Keratinocyte (primary cell): ENCODE measurements around the gene PPP6C. TPM values are rescaled to one million over a fixed set of nuclear protein-coding genes. Genes with fewer than 3 reads are reported as not detected.

Experiments used
- DNase-seq: peaks from one replicate; pipeline ENCODE4 v3.0.0-alpha.2; 2011; ENCODE audit warnings: low read depth, missing footprints, low spot score
- FAIRE-seq: peaks from 2 replicates; lab custom pipeline; 2011; peaks lifted over from hg19 to GRCh38; lab: Jason Lieb, UNC
- H2AFZ ChIP-seq: 2 replicates; pipeline ENCODE4 v1.6.0; 2012; ENCODE audit warnings: low read length, control low read depth, inconsistent platforms; ENCODE audit not compliant: control insufficient read depth
- H3K27ac ChIP-seq: 2 replicates; pipeline ENCODE4 v1.5.1; 2011; ENCODE audit warnings: low read length; ENCODE audit not compliant: control insufficient read depth, insufficient read depth
- H3K27me3 ChIP-seq: 3 replicates; pipeline ENCODE4 v1.6.0; 2011; ENCODE audit warnings: low read length; ENCODE audit not compliant: control insufficient read depth, insufficient read depth; ENCODE audit errors: extremely low read depth
- H3K36me3 ChIP-seq, 2 experiments: 2 replicates in 1 of 2; 3 replicates in 1 of 2; pipeline ENCODE4 v1.5.1; 2011; ENCODE audit warnings: low read length in 2 of 2, mild to moderate bottlenecking in 1 of 2; ENCODE audit not compliant: control insufficient read depth in 2 of 2, insufficient read depth in 2 of 2; ENCODE audit errors: extremely low read depth in 1 of 2
- H3K4me1 ChIP-seq: 3 replicates; pipeline ENCODE4 v1.5.1; 2011; ENCODE audit warnings: low read length; ENCODE audit not compliant: control insufficient read depth, insufficient read depth; ENCODE audit errors: extremely low read depth
- H3K4me2 ChIP-seq: 3 replicates; pipeline ENCODE4 v1.6.0; 2011; ENCODE audit warnings: low read depth, low read length; ENCODE audit not compliant: control insufficient read depth, insufficient read depth; ENCODE audit errors: extremely low read depth
- H3K4me3 ChIP-seq, 3 experiments: fragments of 200-600 bp in 1 of 3; sonication (generic) in 1 of 3; 2 replicates in 2 of 3; 3 replicates in 1 of 3; pipeline ENCODE4 v1.5.1; 2011 to 2016; ENCODE audit warnings: low read length in 3 of 3, mild to moderate bottlenecking in 3 of 3, control low read depth in 2 of 3, inconsistent platforms in 1 of 3, low read depth in 1 of 3, mixed read lengths in 1 of 3, mixed run types in 1 of 3, moderate library complexity in 1 of 3; ENCODE audit not compliant: control insufficient read depth in 2 of 3, insufficient read depth in 2 of 3; ENCODE audit errors: extremely low read depth in 1 of 3
- H3K79me2 ChIP-seq: 2 replicates; pipeline ENCODE4 v1.6.0; 2012; ENCODE audit warnings: low read length; ENCODE audit not compliant: control insufficient read depth, insufficient read depth
- H3K9ac ChIP-seq: 3 replicates; pipeline ENCODE4 v1.6.0; 2011; ENCODE audit warnings: low read length; ENCODE audit not compliant: control insufficient read depth, insufficient read depth; ENCODE audit errors: extremely low read depth
- H3K9me1 ChIP-seq: 3 replicates; pipeline ENCODE4 v1.6.0; 2011; ENCODE audit warnings: low read length; ENCODE audit not compliant: control insufficient read depth, insufficient read depth; ENCODE audit errors: extremely low read depth
- H3K9me3 ChIP-seq: 2 replicates; pipeline ENCODE4 v1.5.1; 2012; ENCODE audit warnings: low read depth, low read length; ENCODE audit not compliant: control insufficient read depth
- H4K20me1 ChIP-seq: 3 replicates; pipeline ENCODE4 v1.6.0; 2011; ENCODE audit warnings: low read length; ENCODE audit not compliant: control insufficient read depth, insufficient read depth; ENCODE audit errors: extremely low read depth
- EZH2 ChIP-seq: IDR thresholded peaks from one replicate; pipeline ENCODE4 v1.6.1; 2012; ENCODE audit warnings: inconsistent platforms, mild to moderate bottlenecking, low read length, moderate library complexity
- dilution Hi-C: fragments of 300-500 bp; cut with MboI; formaldehyde crosslinking; loops from one replicate; pipeline ENCODE4 v1.7.0; 2020; ENCODE audit warnings: low sequenced_read_pairs; ENCODE audit not compliant: extremely low pct_ligation_motif_present
- polyA plus RNA-seq, 5 experiments: library from polyadenylated mRNA; depleted of rRNA in 3 of 5; stranded (reverse) in 3 of 5; stranded (forward) in 1 of 5; unstranded in 1 of 5; fragments of >200 nt; gene quantifications; 1 replicate in 1 of 5; 2 replicates in 3 of 5; 3 replicates in 1 of 5; pipeline versions ENCODE4 v1.2.1 to v1.2.3, GENCODE V29; 2011 to 2012; ENCODE audit warnings: missing spikeins in 2 of 5, low read depth in 1 of 5, low replicate concordance in 1 of 5
- TF ChIP-seq, protein P1 (sequence below), 3 experiments: IDR thresholded peaks in 1 of 3; conservative IDR thresholded peaks in 1 of 3; optimal IDR thresholded peaks in 1 of 3; 2 replicates in 2 of 3; 3 replicates in 1 of 3; pipeline versions ENCODE3 to v1.5.1; 2011; ENCODE audit warnings: low read length in 3 of 3, mild to moderate bottlenecking in 3 of 3, moderate library complexity in 2 of 3, control low read depth in 1 of 3, inconsistent platforms in 1 of 3; ENCODE audit not compliant: insufficient read depth in 2 of 3; ENCODE audit errors: extremely low read depth in 1 of 3

PPP6C gene
- polyA plus RNA-seq, 1 donor (not counting 4 experiments of a cell fraction or from before 2014, with no cell fraction given) = 35.9 TPM

DNA sequence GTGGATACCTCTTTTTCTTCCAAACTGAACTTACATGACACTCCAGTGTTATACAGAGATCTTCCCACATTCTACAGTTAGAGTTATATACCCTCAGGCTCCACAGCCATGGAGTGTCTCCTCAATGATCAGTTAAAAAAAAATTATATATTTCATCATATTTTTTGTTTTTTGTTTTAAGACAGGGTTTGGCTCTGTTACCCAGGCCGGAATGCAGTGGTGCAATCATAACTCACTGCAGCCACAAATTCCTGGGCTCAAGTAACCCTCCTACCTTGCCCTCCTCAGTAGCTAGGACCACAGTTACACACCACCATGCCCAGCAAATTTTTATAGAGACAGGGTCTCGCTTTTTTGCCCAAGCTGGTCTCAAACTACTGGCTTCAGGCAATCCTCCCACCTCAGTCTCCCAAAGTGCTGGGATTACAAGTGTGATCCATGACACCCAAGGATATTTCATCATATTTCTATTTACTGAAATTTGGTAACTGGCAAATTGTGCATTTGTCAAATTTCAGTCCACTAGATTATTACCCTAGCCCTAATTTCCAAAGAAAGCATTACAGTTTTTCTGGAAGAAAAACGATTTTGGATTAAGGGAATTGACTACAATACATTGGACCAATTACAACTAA is 28.2 kb downstream of the PPP6C start:
- peaks cover 0 to 3% of the 10 kb centered on the region in 2 experiments for H3K36me3 ChIP-seq
- no peak for FAIRE-seq
- H3K4me1 ChIP-seq = peaks cover 3% of the 10 kb centered on the region
- H3K9me3 ChIP-seq = no peaks in the 10 kb centered on the region
- no peaks in the 10 kb centered on the region for H3K27me3 ChIP-seq
- H2AFZ ChIP-seq = no peak overlapping the region
- DNase-seq = no peak
- peaks cover 13% of the 10 kb centered on the region for H3K79me2 ChIP-seq
- no peak overlapping the region for H3K27ac ChIP-seq
- dilution Hi-C loops = no loop called here
- H3K4me3 ChIP-seq = no peak overlapping the region
- H3K4me2 ChIP-seq = no peak overlapping the region
- no peak for TF ChIP-seq EZH2
- TF ChIP-seq, protein P1, sequence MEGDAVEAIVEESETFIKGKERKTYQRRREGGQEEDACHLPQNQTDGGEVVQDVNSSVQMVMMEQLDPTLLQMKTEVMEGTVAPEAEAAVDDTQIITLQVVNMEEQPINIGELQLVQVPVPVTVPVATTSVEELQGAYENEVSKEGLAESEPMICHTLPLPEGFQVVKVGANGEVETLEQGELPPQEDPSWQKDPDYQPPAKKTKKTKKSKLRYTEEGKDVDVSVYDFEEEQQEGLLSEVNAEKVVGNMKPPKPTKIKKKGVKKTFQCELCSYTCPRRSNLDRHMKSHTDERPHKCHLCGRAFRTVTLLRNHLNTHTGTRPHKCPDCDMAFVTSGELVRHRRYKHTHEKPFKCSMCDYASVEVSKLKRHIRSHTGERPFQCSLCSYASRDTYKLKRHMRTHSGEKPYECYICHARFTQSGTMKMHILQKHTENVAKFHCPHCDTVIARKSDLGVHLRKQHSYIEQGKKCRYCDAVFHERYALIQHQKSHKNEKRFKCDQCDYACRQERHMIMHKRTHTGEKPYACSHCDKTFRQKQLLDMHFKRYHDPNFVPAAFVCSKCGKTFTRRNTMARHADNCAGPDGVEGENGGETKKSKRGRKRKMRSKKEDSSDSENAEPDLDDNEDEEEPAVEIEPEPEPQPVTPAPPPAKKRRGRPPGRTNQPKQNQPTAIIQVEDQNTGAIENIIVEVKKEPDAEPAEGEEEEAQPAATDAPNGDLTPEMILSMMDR (optimal IDR thresholded peaks at IDR 0.05 in 1 of 3, IDR thresholded peaks at IDR 0.05 in 1 of 3, conservative IDR thresholded peaks at IDR 0.05 in 1 of 3; ENCODE audit: extremely low read depth in 1 of 3, insufficient read depth in 2 of 3, low read length in 3 of 3) = no peak
- H3K9ac ChIP-seq = no peak overlapping the region
- H4K20me1 ChIP-seq = no peaks in the 10 kb centered on the region
- no peaks in the 10 kb centered on the region for H3K9me1 ChIP-seq

DNA sequence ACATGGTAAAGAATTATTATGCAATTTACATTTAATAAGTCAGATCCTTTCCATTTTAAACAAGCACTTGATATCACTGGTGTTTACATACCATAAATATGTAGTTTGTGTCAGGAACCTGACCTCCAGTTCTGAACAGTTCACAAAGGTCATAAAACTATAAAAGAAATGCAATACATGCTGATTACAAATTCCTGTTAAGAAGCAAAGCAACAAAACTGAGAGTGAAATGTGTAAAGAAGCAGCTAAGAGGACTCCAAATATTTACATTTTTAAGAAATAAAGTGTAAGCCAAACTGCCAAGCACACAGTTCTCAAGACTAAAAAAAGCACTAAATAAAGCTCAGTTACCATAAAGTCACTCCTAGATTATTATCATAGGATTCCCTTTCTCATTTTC is 28.9 kb downstream of the PPP6C start:
- Histone ChIP-seq H4K20me1 (no peaks in the 10 kb centered on the region), H3K9me1 (no peaks in the 10 kb centered on the region), H3K27me3 (no peaks in the 10 kb centered on the region), H3K9me3 (no peaks in the 10 kb centered on the region), H2AFZ (no peak overlapping the region), H3K4me2 (no peak overlapping the region), H3K36me3 (peaks cover 0 to 3% of the 10 kb centered on the region in 2 experiments), H3K79me2 (peaks cover 12% of the 10 kb centered on the region), H3K27ac (no peak overlapping the region), H3K4me1 (peaks cover 3% of the 10 kb centered on the region), H3K9ac (no peak overlapping the region), H3K4me3 (no peak overlapping the region)
- DNase-seq = no peak
- no peak for FAIRE-seq
- dilution Hi-C loops = no loop called here
- TF ChIP-seq, protein P1 (optimal IDR thresholded peaks at IDR 0.05 in 1 of 3, IDR thresholded peaks at IDR 0.05 in 1 of 3, conservative IDR thresholded peaks at IDR 0.05 in 1 of 3; ENCODE audit: extremely low read depth in 1 of 3, insufficient read depth in 2 of 3, low read length in 3 of 3) = no peak
- TF ChIP-seq EZH2 = no peak
